ENCODE measurements around the gene RTRAF. TPM values are rescaled to one million over a fixed set of nuclear protein-coding genes. Genes with fewer than 3 reads are reported as not detected.

RTRAF gene
- total and polyA plus RNA-seq, 2 donors (not counting 1 experiment from before 2014, with no cell fraction given) = 147 to 222 TPM

DNA sequence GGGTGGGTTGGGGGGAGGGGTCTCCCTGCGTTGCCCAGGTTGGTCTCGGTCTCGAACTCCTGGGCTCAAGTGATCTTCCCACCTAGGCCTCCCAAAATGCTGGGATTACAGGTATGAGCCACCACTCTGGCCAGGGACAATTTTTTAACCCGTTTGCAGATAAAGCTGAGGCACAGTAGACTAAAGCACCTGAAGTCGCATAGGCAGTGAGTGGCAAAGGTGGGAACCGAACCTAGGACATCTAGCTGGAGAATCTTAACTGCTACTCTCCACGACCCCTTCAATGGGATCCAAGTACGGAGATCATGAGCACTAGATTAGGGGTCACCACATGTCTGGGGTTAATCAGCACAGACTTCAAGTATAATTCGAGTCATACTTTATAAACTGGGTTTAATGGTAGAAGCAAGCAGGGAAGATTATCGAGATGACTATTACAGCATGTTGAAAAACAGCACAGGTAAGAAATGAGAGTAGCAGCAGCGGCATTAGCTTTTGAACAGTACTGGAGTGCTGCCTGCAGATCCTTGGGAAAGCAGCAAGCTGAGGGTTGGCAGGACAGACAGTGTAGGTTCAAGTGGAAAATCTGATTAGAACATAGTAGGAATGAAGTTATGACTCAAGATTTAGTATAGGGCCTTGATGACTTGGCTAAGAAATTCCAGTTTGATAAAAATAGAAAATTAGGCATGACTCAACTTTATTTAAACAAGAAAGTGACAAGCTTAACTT lies 55.6 kb downstream of the RTRAF start:
- peaks cover 47% of the 10 kb centered on the region for H3K4me1 ChIP-seq (ENCODE audit: control insufficient read depth, extremely low read depth, insufficient read depth, low read length)
- peak overlapping the region; percentile 47 for H3K4me2 ChIP-seq (ENCODE audit: extremely low read depth, insufficient read depth, low read length)
- H3K4me3 ChIP-seq (replicated peaks in 1 of 4; ENCODE audit: control extremely low read depth in 1 of 4, insufficient read depth in 1 of 4, low read depth in 3 of 4, low read length in 4 of 4) = no peak overlapping the region
- DNase-seq (ENCODE audit: low read depth in 2 of 2) = peak; percentile 91 to 96
- H3K27ac ChIP-seq (ENCODE audit: insufficient read depth, low read length) = peak overlapping the region; percentile 67
- peaks cover 80% of the 10 kb centered on the region for H3K79me2 ChIP-seq (ENCODE audit: control insufficient read depth, insufficient read depth, low read length)
- no peak overlapping the region for H2AFZ ChIP-seq (ENCODE audit: low read length)
- H3K9me3 ChIP-seq (ENCODE audit: control insufficient read depth, insufficient read depth, low read depth, low read length) = no peaks in the 10 kb centered on the region
- no peak overlapping the region for H3K9ac ChIP-seq (ENCODE audit: insufficient read depth, low read length)
- H4K20me1 ChIP-seq (ENCODE audit: control insufficient read depth, extremely low read depth, insufficient read depth, low read length) = peaks cover 2% of the 10 kb centered on the region
- H3K36me3 ChIP-seq (ENCODE audit: control insufficient read depth, insufficient read depth, low read length) = peaks cover 25% of the 10 kb centered on the region
- no peak for TF ChIP-seq EZH2 (IDR thresholded peaks at IDR 0.05; ENCODE audit: low read length, missing control alignments)
- TF ChIP-seq, protein P1, sequence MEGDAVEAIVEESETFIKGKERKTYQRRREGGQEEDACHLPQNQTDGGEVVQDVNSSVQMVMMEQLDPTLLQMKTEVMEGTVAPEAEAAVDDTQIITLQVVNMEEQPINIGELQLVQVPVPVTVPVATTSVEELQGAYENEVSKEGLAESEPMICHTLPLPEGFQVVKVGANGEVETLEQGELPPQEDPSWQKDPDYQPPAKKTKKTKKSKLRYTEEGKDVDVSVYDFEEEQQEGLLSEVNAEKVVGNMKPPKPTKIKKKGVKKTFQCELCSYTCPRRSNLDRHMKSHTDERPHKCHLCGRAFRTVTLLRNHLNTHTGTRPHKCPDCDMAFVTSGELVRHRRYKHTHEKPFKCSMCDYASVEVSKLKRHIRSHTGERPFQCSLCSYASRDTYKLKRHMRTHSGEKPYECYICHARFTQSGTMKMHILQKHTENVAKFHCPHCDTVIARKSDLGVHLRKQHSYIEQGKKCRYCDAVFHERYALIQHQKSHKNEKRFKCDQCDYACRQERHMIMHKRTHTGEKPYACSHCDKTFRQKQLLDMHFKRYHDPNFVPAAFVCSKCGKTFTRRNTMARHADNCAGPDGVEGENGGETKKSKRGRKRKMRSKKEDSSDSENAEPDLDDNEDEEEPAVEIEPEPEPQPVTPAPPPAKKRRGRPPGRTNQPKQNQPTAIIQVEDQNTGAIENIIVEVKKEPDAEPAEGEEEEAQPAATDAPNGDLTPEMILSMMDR (conservative IDR thresholded peaks at IDR 0.05 in 1 of 2, IDR thresholded peaks at IDR 0.05 in 1 of 2; ENCODE audit: low read depth in 1 of 2, low read length in 2 of 2) = no peak
- no peaks in the 10 kb centered on the region for H3K27me3 ChIP-seq (ENCODE audit: control insufficient read depth, insufficient read depth, low read length)

DNA sequence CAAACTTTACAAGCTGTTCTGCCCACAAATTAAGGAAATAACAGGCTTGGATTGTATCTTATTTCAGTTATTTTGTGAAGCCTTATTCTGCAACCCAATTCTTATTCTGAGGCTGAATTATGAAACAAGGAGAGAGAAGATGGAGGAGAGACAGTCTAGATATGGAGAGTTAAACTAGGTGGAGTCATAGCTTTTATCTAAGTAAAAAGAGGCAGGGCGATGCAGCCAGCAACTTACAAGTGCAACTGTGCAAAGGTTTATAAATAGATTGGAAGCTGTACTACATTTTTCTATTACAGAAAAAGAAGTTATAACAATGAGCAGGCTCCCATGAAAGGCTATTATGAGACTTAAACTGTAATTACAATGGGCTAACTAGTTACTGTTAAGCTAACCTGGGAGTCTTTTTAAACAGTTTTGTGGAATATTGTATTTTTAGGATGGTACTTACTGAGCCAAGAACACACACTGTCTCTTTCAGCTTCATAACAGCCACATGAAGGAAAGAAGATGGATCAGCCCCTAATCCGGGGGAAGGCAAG lies 57.1 kb downstream of the RTRAF start:
- Histone ChIP-seq H3K4me2 (ENCODE audit: extremely low read depth, insufficient read depth, low read length) (no peak overlapping the region), H3K9me3 (ENCODE audit: control insufficient read depth, insufficient read depth, low read depth, low read length) (no peaks in the 10 kb centered on the region), H2AFZ (ENCODE audit: low read length) (no peak overlapping the region), H4K20me1 (ENCODE audit: control insufficient read depth, extremely low read depth, insufficient read depth, low read length) (peaks cover 2% of the 10 kb centered on the region), H3K4me3 (replicated peaks in 1 of 4; ENCODE audit: control extremely low read depth in 1 of 4, insufficient read depth in 1 of 4, low read depth in 3 of 4, low read length in 4 of 4) (no peak overlapping the region), H3K27me3 (ENCODE audit: control insufficient read depth, insufficient read depth, low read length) (no peaks in the 10 kb centered on the region), H3K79me2 (ENCODE audit: control insufficient read depth, insufficient read depth, low read length) (peaks cover 91% of the 10 kb centered on the region), H3K36me3 (ENCODE audit: control insufficient read depth, insufficient read depth, low read length) (peaks cover 20% of the 10 kb centered on the region), H3K27ac (ENCODE audit: insufficient read depth, low read length) (no peak overlapping the region), H3K4me1 (ENCODE audit: control insufficient read depth, extremely low read depth, insufficient read depth, low read length) (peaks cover 53% of the 10 kb centered on the region), H3K9ac (ENCODE audit: insufficient read depth, low read length) (no peak overlapping the region)
- TF ChIP-seq EZH2 (IDR thresholded peaks at IDR 0.05; ENCODE audit: low read length, missing control alignments) = no peak
- TF ChIP-seq, protein P1 (conservative IDR thresholded peaks at IDR 0.05 in 1 of 2, IDR thresholded peaks at IDR 0.05 in 1 of 2; ENCODE audit: low read depth in 1 of 2, low read length in 2 of 2) = no peak
- DNase-seq (ENCODE audit: low read depth in 2 of 2) = peak in 1 of 2 donors; percentile 44

DNA sequence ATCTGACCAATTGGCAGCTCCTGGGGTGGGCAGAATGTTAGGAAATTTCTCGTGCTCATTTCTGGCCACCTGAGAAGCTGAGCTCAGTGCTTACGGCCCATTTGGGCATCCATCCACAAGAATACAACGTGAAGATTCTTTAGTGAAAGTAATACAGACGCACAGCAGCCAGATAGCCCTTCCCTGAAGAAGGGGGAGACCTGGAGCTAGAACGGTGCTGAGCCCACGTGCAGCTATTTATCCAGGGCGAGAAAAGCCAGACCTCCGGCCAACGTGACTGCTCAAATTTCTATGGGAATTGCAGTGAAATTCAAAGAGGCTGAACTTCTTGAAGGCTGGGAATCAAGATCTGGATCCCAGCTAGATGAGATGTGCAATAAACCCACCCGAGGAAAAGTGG lies 58.8 kb downstream of the RTRAF start:
- Histone ChIP-seq H2AFZ (ENCODE audit: low read length) (no peak overlapping the region), H3K9me3 (ENCODE audit: control insufficient read depth, insufficient read depth, low read depth, low read length) (no peaks in the 10 kb centered on the region), H3K27ac (ENCODE audit: insufficient read depth, low read length) (no peak overlapping the region), H3K79me2 (ENCODE audit: control insufficient read depth, insufficient read depth, low read length) (peaks cover 91% of the 10 kb centered on the region), H3K4me3 (replicated peaks in 1 of 4; ENCODE audit: control extremely low read depth in 1 of 4, insufficient read depth in 1 of 4, low read depth in 3 of 4, low read length in 4 of 4) (no peak overlapping the region), H3K36me3 (ENCODE audit: control insufficient read depth, insufficient read depth, low read length) (peaks cover 14% of the 10 kb centered on the region), H3K4me1 (ENCODE audit: control insufficient read depth, extremely low read depth, insufficient read depth, low read length) (peaks cover 50% of the 10 kb centered on the region), H3K4me2 (ENCODE audit: extremely low read depth, insufficient read depth, low read length) (no peak overlapping the region), H3K9ac (ENCODE audit: insufficient read depth, low read length) (no peak overlapping the region), H4K20me1 (ENCODE audit: control insufficient read depth, extremely low read depth, insufficient read depth, low read length) (peaks cover 2% of the 10 kb centered on the region), H3K27me3 (ENCODE audit: control insufficient read depth, insufficient read depth, low read length) (no peaks in the 10 kb centered on the region)
- TF ChIP-seq EZH2 (IDR thresholded peaks at IDR 0.05; ENCODE audit: low read length, missing control alignments) = no peak
- TF ChIP-seq, protein P1 (conservative IDR thresholded peaks at IDR 0.05 in 1 of 2, IDR thresholded peaks at IDR 0.05 in 1 of 2; ENCODE audit: low read depth in 1 of 2, low read length in 2 of 2) = no peak
- DNase-seq (ENCODE audit: low read depth in 2 of 2) = no peak

Data from fibroblast of lung (primary cell).